Keratinocyte (primary cell): ENCODE results near the gene TRMT10B. TPM values are rescaled to one million over a fixed set of nuclear protein-coding genes. Genes with fewer than 3 reads are reported as not detected.

Experiments used
- DNase-seq: peaks from one replicate; pipeline ENCODE4 v3.0.0-alpha.2; 2011; ENCODE audit warnings: low read depth, missing footprints, low spot score
- FAIRE-seq: peaks from 2 replicates; lab custom pipeline; 2011; peaks lifted over from hg19 to GRCh38; lab: Jason Lieb, UNC
- H2AFZ ChIP-seq: 2 replicates; pipeline ENCODE4 v1.6.0; 2012; ENCODE audit warnings: low read length, control low read depth, inconsistent platforms; ENCODE audit not compliant: control insufficient read depth
- H3K27ac ChIP-seq: 2 replicates; pipeline ENCODE4 v1.5.1; 2011; ENCODE audit warnings: low read length; ENCODE audit not compliant: control insufficient read depth, insufficient read depth
- H3K27me3 ChIP-seq: 3 replicates; pipeline ENCODE4 v1.6.0; 2011; ENCODE audit warnings: low read length; ENCODE audit not compliant: control insufficient read depth, insufficient read depth; ENCODE audit errors: extremely low read depth
- H3K36me3 ChIP-seq, 2 experiments: 2 replicates in 1 of 2; 3 replicates in 1 of 2; pipeline ENCODE4 v1.5.1; 2011; ENCODE audit warnings: low read length in 2 of 2, mild to moderate bottlenecking in 1 of 2; ENCODE audit not compliant: control insufficient read depth in 2 of 2, insufficient read depth in 2 of 2; ENCODE audit errors: extremely low read depth in 1 of 2
- H3K4me1 ChIP-seq: 3 replicates; pipeline ENCODE4 v1.5.1; 2011; ENCODE audit warnings: low read length; ENCODE audit not compliant: control insufficient read depth, insufficient read depth; ENCODE audit errors: extremely low read depth
- H3K4me2 ChIP-seq: 3 replicates; pipeline ENCODE4 v1.6.0; 2011; ENCODE audit warnings: low read depth, low read length; ENCODE audit not compliant: control insufficient read depth, insufficient read depth; ENCODE audit errors: extremely low read depth
- H3K4me3 ChIP-seq, 3 experiments: fragments of 200-600 bp in 1 of 3; sonication (generic) in 1 of 3; 2 replicates in 2 of 3; 3 replicates in 1 of 3; pipeline ENCODE4 v1.5.1; 2011 to 2016; ENCODE audit warnings: low read length in 3 of 3, mild to moderate bottlenecking in 3 of 3, control low read depth in 2 of 3, inconsistent platforms in 1 of 3, low read depth in 1 of 3, mixed read lengths in 1 of 3, mixed run types in 1 of 3, moderate library complexity in 1 of 3; ENCODE audit not compliant: control insufficient read depth in 2 of 3, insufficient read depth in 2 of 3; ENCODE audit errors: extremely low read depth in 1 of 3
- H3K79me2 ChIP-seq: 2 replicates; pipeline ENCODE4 v1.6.0; 2012; ENCODE audit warnings: low read length; ENCODE audit not compliant: control insufficient read depth, insufficient read depth
- H3K9ac ChIP-seq: 3 replicates; pipeline ENCODE4 v1.6.0; 2011; ENCODE audit warnings: low read length; ENCODE audit not compliant: control insufficient read depth, insufficient read depth; ENCODE audit errors: extremely low read depth
- H3K9me1 ChIP-seq: 3 replicates; pipeline ENCODE4 v1.6.0; 2011; ENCODE audit warnings: low read length; ENCODE audit not compliant: control insufficient read depth, insufficient read depth; ENCODE audit errors: extremely low read depth
- H3K9me3 ChIP-seq: 2 replicates; pipeline ENCODE4 v1.5.1; 2012; ENCODE audit warnings: low read depth, low read length; ENCODE audit not compliant: control insufficient read depth
- H4K20me1 ChIP-seq: 3 replicates; pipeline ENCODE4 v1.6.0; 2011; ENCODE audit warnings: low read length; ENCODE audit not compliant: control insufficient read depth, insufficient read depth; ENCODE audit errors: extremely low read depth
- EZH2 ChIP-seq: IDR thresholded peaks from one replicate; pipeline ENCODE4 v1.6.1; 2012; ENCODE audit warnings: inconsistent platforms, mild to moderate bottlenecking, low read length, moderate library complexity
- dilution Hi-C: fragments of 300-500 bp; cut with MboI; formaldehyde crosslinking; loops from one replicate; pipeline ENCODE4 v1.7.0; 2020; ENCODE audit warnings: low sequenced_read_pairs; ENCODE audit not compliant: extremely low pct_ligation_motif_present
- polyA plus RNA-seq, 5 experiments: library from polyadenylated mRNA; depleted of rRNA in 3 of 5; stranded (reverse) in 3 of 5; stranded (forward) in 1 of 5; unstranded in 1 of 5; fragments of >200 nt; gene quantifications; 1 replicate in 1 of 5; 2 replicates in 3 of 5; 3 replicates in 1 of 5; pipeline versions ENCODE4 v1.2.1 to v1.2.3, GENCODE V29; 2011 to 2012; ENCODE audit warnings: missing spikeins in 2 of 5, low read depth in 1 of 5, low replicate concordance in 1 of 5
- TF ChIP-seq, protein P1 (sequence below), 3 experiments: IDR thresholded peaks in 1 of 3; conservative IDR thresholded peaks in 1 of 3; optimal IDR thresholded peaks in 1 of 3; 2 replicates in 2 of 3; 3 replicates in 1 of 3; pipeline versions ENCODE3 to v1.5.1; 2011; ENCODE audit warnings: low read length in 3 of 3, mild to moderate bottlenecking in 3 of 3, moderate library complexity in 2 of 3, control low read depth in 1 of 3, inconsistent platforms in 1 of 3; ENCODE audit not compliant: insufficient read depth in 2 of 3; ENCODE audit errors: extremely low read depth in 1 of 3

The TRMT10B gene
- polyA plus RNA-seq, 1 donor (not counting 4 experiments of a cell fraction or from before 2014, with no cell fraction given), result 6.9 TPM

DNA sequence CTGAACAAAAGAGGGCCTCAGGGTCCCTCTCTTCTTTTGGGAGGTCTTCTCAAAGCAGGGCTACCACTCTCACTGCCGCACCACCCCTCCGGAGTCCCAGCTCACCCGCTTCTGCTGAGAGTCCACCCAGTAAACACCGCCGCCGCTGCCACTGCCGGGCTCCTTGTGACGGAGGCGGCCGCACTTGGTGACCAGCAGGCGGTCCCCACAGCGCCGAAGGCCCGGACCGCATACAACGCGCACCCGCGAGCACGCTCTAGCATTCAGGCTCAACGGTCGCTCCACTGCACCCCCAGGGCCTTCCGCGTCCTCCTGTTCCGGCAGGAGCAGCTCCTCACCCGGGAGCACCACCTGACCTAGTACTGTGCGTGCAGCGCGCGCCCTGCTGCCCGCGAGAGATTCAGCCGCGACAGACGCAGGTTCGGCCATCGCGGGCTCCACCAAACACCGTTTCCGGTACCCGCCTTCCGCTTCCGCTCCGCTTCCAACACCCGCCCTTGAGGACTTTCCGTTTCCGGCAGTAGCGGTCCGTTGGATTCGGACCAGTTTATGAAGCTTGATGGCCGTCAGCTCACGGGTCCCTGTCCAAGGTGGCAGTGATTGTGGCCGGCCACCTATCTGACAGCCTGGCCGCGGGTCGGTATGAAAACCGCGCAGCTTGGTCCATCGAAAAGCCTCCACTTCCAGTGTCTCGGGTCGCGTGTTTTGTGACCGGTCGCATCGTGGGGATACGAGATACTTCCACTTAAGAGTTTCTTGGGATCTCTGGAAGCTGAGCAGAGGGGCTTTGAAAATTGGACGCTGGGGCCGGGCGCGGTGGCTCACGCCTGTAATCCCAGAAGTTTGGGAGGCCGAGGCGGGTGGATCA is 31.2 kb downstream of the TRMT10B start, which contains the start of gene EXOSC3:
Gene EXOSC3, minus strand, starts transcription at position 449 of the 868 bp plus-strand sequence. Its CDS starts 20 bp downstream, at position 429.
- no peaks in the 10 kb centered on the region for H3K27me3 ChIP-seq
- no peaks in the 10 kb centered on the region for H3K9me1 ChIP-seq
- DNase-seq (peak; percentile 28), FAIRE-seq (peak; percentile 64)
- peaks cover 12% of the 10 kb centered on the region for H3K4me1 ChIP-seq
- H3K79me2 ChIP-seq, result peaks cover 40% of the 10 kb centered on the region
- peak within 1 kb of the TSS; percentile 69 for H3K27ac ChIP-seq
- H3K9me3 ChIP-seq, result no peaks in the 10 kb centered on the region
- H3K4me2 ChIP-seq, result peak within 1 kb of the TSS; percentile 94
- H3K4me3 ChIP-seq, result peak within 1 kb of the TSS; percentile 71 to 92 (median 76)
- no peak for TF ChIP-seq EZH2
- TF ChIP-seq, protein P1, sequence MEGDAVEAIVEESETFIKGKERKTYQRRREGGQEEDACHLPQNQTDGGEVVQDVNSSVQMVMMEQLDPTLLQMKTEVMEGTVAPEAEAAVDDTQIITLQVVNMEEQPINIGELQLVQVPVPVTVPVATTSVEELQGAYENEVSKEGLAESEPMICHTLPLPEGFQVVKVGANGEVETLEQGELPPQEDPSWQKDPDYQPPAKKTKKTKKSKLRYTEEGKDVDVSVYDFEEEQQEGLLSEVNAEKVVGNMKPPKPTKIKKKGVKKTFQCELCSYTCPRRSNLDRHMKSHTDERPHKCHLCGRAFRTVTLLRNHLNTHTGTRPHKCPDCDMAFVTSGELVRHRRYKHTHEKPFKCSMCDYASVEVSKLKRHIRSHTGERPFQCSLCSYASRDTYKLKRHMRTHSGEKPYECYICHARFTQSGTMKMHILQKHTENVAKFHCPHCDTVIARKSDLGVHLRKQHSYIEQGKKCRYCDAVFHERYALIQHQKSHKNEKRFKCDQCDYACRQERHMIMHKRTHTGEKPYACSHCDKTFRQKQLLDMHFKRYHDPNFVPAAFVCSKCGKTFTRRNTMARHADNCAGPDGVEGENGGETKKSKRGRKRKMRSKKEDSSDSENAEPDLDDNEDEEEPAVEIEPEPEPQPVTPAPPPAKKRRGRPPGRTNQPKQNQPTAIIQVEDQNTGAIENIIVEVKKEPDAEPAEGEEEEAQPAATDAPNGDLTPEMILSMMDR (optimal IDR thresholded peaks at IDR 0.05 in 1 of 3, IDR thresholded peaks at IDR 0.05 in 1 of 3, conservative IDR thresholded peaks at IDR 0.05 in 1 of 3; ENCODE audit: extremely low read depth in 1 of 3, insufficient read depth in 2 of 3, low read length in 3 of 3), result peak in 1 of 3 experiments; percentile 17
- H3K9ac ChIP-seq, result peak within 1 kb of the TSS; percentile 82
- peaks cover 14 to 24% of the 10 kb centered on the region in 2 experiments for H3K36me3 ChIP-seq
- H4K20me1 ChIP-seq, result peaks cover 6% of the 10 kb centered on the region
- dilution Hi-C loops, result no loop called here
- peak within 1 kb of the TSS; percentile 98 for H2AFZ ChIP-seq

DNA sequence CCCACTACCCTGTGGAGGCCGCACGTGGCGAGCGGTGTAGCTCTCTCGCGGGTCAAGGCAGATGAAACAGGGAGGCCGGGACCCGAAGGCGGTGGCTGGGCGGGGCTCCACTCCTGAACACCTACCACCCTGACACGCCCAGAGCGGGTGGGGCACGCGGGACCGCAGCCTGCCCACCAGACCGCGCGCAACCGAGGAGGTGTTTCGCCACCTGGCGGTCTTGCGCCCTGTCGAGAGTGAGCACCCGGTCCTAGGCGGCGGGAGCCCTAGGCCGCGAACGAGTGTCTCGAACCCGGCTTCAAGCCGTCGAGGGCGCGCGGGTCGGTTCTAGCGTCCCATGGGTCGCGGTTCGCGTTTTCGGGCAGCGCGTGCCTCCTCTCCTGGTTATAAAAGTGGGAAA is 33.5 kb downstream of the TRMT10B start:
- no peak overlapping the region for H3K9ac ChIP-seq
- FAIRE-seq (no peak), DNase-seq (no peak)

More for the DNA sequence above, 33.5 kb downstream of the TRMT10B start:
- dilution Hi-C loops, result no loop called here
- H3K36me3 ChIP-seq, result peaks cover 9% of the 10 kb centered on the region in 2 experiments
- no peak overlapping the region for H3K4me3 ChIP-seq
- TF ChIP-seq EZH2, result no peak
- TF ChIP-seq, protein P1 (optimal IDR thresholded peaks at IDR 0.05 in 1 of 3, IDR thresholded peaks at IDR 0.05 in 1 of 3, conservative IDR thresholded peaks at IDR 0.05 in 1 of 3; ENCODE audit: extremely low read depth in 1 of 3, insufficient read depth in 2 of 3, low read length in 3 of 3), result peak in 1 of 3 experiments; percentile 19
- H2AFZ ChIP-seq, result no peak overlapping the region
- H3K9me3 ChIP-seq, result no peaks in the 10 kb centered on the region
- peaks cover 6% of the 10 kb centered on the region for H4K20me1 ChIP-seq
- H3K4me2 ChIP-seq, result no peak overlapping the region
- no peak overlapping the region for H3K27ac ChIP-seq
- peaks cover 31% of the 10 kb centered on the region for H3K79me2 ChIP-seq
- H3K9me1 ChIP-seq, result no peaks in the 10 kb centered on the region
- no peaks in the 10 kb centered on the region for H3K27me3 ChIP-seq
- peaks cover 12% of the 10 kb centered on the region for H3K4me1 ChIP-seq
